ENCODE results near the gene GTF3A.

Gene GTF3A

DNA sequence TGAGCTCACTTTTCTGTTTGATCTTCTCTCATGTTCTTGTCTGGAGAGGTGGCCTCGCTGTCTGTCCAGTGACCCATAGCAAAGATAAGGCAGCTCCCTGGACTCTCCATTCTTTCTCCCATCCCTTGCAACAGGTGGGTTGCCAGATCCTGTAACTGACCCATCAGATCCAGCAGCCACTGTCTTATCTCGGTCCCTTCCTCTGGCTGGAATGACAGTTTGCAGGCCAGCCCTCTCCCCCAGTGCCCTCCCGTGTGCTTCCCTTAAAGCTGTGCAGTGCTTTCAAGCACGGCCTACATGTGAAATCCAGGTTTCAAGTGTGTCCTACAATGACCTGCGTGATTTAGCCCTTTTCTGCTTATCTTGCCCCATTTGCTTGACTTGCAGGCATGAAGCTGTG, 3.7 kb downstream of the GTF3A start:
- Histone ChIP-seq H3K27ac (ENCODE audit: low read depth, low read length) (no peak overlapping the region), H3K36me3 (ENCODE audit: insufficient read depth, low read length) (peaks cover 48% of the 10 kb centered on the region)

GRCh38 chr13:27432180-27432579, 7.8 kb downstream of the GTF3A start:
- Histone ChIP-seq H3K4me1 (ENCODE audit: insufficient read depth, low read length) (peaks cover 4% of the 10 kb centered on the region), H3K27me3 (ENCODE audit: control insufficient read depth in 1 of 2, insufficient read depth in 2 of 2, low read length in 2 of 2) (no peaks in the 10 kb centered on the region), H3K27ac (ENCODE audit: low read depth, low read length) (no peak overlapping the region), H3K9me3 (ENCODE audit: low read length) (no peaks in the 10 kb centered on the region), H3K4me3 (ENCODE audit: low read depth in 1 of 2, low read length in 2 of 2) (no peak overlapping the region), H3K36me3 (ENCODE audit: insufficient read depth, low read length) (peaks cover 74% of the 10 kb centered on the region), H3K9ac (ENCODE audit: low read length) (no peak overlapping the region)

More for the DNA sequence above, 3.7 kb downstream of the GTF3A start:
- peaks cover 36% of the 10 kb centered on the region for H3K4me1 ChIP-seq (ENCODE audit: insufficient read depth, low read length)
- no peaks in the 10 kb centered on the region for H3K27me3 ChIP-seq (ENCODE audit: control insufficient read depth in 1 of 2, insufficient read depth in 2 of 2, low read length in 2 of 2)
- no peaks in the 10 kb centered on the region for H3K9me3 ChIP-seq (ENCODE audit: low read length)
- no peak overlapping the region for H3K4me3 ChIP-seq (ENCODE audit: low read depth in 1 of 2, low read length in 2 of 2)
- H3K9ac ChIP-seq (ENCODE audit: low read length): no peak overlapping the region

GRCh38 chr13:27432611-27433210, 8.3 kb downstream of the GTF3A start:
- peaks cover 74% of the 10 kb centered on the region for H3K36me3 ChIP-seq (ENCODE audit: insufficient read depth, low read length)
- no peaks in the 10 kb centered on the region for H3K9me3 ChIP-seq (ENCODE audit: low read length)
- no peak overlapping the region for H3K9ac ChIP-seq (ENCODE audit: low read length)
- no peak overlapping the region for H3K27ac ChIP-seq (ENCODE audit: low read depth, low read length)
- H3K4me3 ChIP-seq (ENCODE audit: low read depth in 1 of 2, low read length in 2 of 2): no peak overlapping the region
- H3K27me3 ChIP-seq (ENCODE audit: control insufficient read depth in 1 of 2, insufficient read depth in 2 of 2, low read length in 2 of 2): no peaks in the 10 kb centered on the region
- no peaks in the 10 kb centered on the region for H3K4me1 ChIP-seq (ENCODE audit: insufficient read depth, low read length)

DNA sequence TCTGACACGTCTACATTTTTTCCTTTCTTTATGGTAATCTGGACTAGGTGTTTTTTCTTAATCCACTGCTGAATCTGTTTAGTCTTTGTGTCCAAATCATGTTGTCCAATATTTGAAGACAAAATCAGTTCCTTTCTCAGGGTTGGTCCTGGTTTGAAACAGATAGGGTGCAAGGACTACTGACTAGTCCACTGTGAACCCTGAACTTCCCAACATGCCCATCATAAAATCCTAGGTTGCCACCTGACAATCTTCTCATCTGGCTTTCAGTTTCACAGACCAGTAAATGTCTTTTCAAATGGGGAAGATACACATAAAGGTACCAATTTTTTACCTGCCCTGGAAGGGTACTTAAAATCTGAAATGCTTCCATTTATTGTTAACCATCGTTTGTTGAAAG, 12.7 kb downstream of the GTF3A start:
- Histone ChIP-seq H3K9me3 (ENCODE audit: low read length) (no peaks in the 10 kb centered on the region), H3K27me3 (ENCODE audit: control insufficient read depth in 1 of 2, insufficient read depth in 2 of 2, low read length in 2 of 2) (no peaks in the 10 kb centered on the region), H3K4me3 (ENCODE audit: low read depth in 1 of 2, low read length in 2 of 2) (no peak overlapping the region), H3K4me1 (ENCODE audit: insufficient read depth, low read length) (no peaks in the 10 kb centered on the region), H3K9ac (ENCODE audit: low read length) (no peak overlapping the region), H3K27ac (ENCODE audit: low read depth, low read length) (no peak overlapping the region), H3K36me3 (ENCODE audit: insufficient read depth, low read length) (peaks cover 50% of the 10 kb centered on the region)

GRCh38 chr13:27440408-27440807, 16.0 kb downstream of the GTF3A start:
- Histone ChIP-seq H3K27me3 (ENCODE audit: control insufficient read depth in 1 of 2, insufficient read depth in 2 of 2, low read length in 2 of 2) (no peaks in the 10 kb centered on the region), H3K27ac (ENCODE audit: low read depth, low read length) (no peak overlapping the region), H3K4me1 (ENCODE audit: insufficient read depth, low read length) (no peaks in the 10 kb centered on the region), H3K9ac (ENCODE audit: low read length) (no peak overlapping the region), H3K4me3 (ENCODE audit: low read depth in 1 of 2, low read length in 2 of 2) (no peak overlapping the region), H3K9me3 (ENCODE audit: low read length) (no peaks in the 10 kb centered on the region), H3K36me3 (ENCODE audit: insufficient read depth, low read length) (peaks cover 37% of the 10 kb centered on the region)

- Histone ChIP-seq H3K4me3 (ENCODE audit: low read depth in 1 of 2, low read length in 2 of 2) (no peak overlapping the region), H3K36me3 (ENCODE audit: insufficient read depth, low read length) (peaks cover 27% of the 10 kb centered on the region), H3K9ac (ENCODE audit: low read length) (no peak overlapping the region), H3K4me1 (ENCODE audit: insufficient read depth, low read length) (peaks cover 2% of the 10 kb centered on the region), H3K27ac (ENCODE audit: low read depth, low read length) (no peak overlapping the region), H3K9me3 (ENCODE audit: low read length) (no peaks in the 10 kb centered on the region), H3K27me3 (ENCODE audit: control insufficient read depth in 1 of 2, insufficient read depth in 2 of 2, low read length in 2 of 2) (no peaks in the 10 kb centered on the region)
Observed at GRCh38 chr13:27442071-27442647, 17.7 kb downstream of the GTF3A start.

DNA sequence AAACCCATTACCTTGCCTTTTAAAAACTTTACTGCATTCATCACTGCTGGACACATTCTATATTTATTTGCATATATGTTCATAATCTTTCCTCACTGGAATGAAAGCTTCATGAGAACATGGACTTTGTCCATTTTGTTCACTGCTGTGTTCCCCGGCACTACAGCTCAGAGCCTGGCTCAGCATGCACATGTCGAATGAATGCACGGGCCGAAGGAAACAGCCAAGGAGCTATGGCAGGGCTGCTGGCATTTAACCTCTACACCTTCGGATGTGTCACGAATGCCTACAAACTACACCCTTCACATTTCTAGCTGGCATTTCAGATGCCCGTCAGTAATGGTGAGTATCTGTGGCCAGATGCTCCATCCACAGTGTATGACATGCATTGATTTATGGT, 18.4 kb downstream of the GTF3A start:
- H3K27ac ChIP-seq (ENCODE audit: low read depth, low read length): no peak overlapping the region
- H3K36me3 ChIP-seq (ENCODE audit: insufficient read depth, low read length): peaks cover 27% of the 10 kb centered on the region

GRCh38 chr13:27446986-27447583, 22.7 kb downstream of the GTF3A start:
- H3K36me3 ChIP-seq (ENCODE audit: insufficient read depth, low read length): peaks cover 13% of the 10 kb centered on the region
- no peaks in the 10 kb centered on the region for H3K9me3 ChIP-seq (ENCODE audit: low read length)
- H3K27ac ChIP-seq (ENCODE audit: low read depth, low read length): no peak overlapping the region
- H3K4me3 ChIP-seq (ENCODE audit: low read depth in 1 of 2, low read length in 2 of 2): no peak overlapping the region
- H3K27me3 ChIP-seq (ENCODE audit: control insufficient read depth in 1 of 2, insufficient read depth in 2 of 2, low read length in 2 of 2): no peaks in the 10 kb centered on the region
- H3K4me1 ChIP-seq (ENCODE audit: insufficient read depth, low read length): peaks cover 25% of the 10 kb centered on the region
- no peak overlapping the region for H3K9ac ChIP-seq (ENCODE audit: low read length)

More for the DNA sequence above, 18.4 kb downstream of the GTF3A start:
- peaks cover 5% of the 10 kb centered on the region for H3K4me1 ChIP-seq (ENCODE audit: insufficient read depth, low read length)
- H3K4me3 ChIP-seq (ENCODE audit: low read depth in 1 of 2, low read length in 2 of 2): no peak overlapping the region
- H3K9me3 ChIP-seq (ENCODE audit: low read length): no peaks in the 10 kb centered on the region
- no peaks in the 10 kb centered on the region for H3K27me3 ChIP-seq (ENCODE audit: control insufficient read depth in 1 of 2, insufficient read depth in 2 of 2, low read length in 2 of 2)
- no peak overlapping the region for H3K9ac ChIP-seq (ENCODE audit: low read length)

- Histone ChIP-seq H3K4me3 (ENCODE audit: low read depth in 1 of 2, low read length in 2 of 2) (no peak overlapping the region), H3K27me3 (ENCODE audit: control insufficient read depth in 1 of 2, insufficient read depth in 2 of 2, low read length in 2 of 2) (no peaks in the 10 kb centered on the region), H3K36me3 (ENCODE audit: insufficient read depth, low read length) (peaks cover 6% of the 10 kb centered on the region), H3K9me3 (ENCODE audit: low read length) (no peaks in the 10 kb centered on the region), H3K27ac (ENCODE audit: low read depth, low read length) (no peak overlapping the region), H3K9ac (ENCODE audit: low read length) (no peak overlapping the region), H3K4me1 (ENCODE audit: insufficient read depth, low read length) (peaks cover 25% of the 10 kb centered on the region)
Observed at GRCh38 chr13:27448308-27448707, 23.9 kb downstream of the GTF3A start.

DNA sequence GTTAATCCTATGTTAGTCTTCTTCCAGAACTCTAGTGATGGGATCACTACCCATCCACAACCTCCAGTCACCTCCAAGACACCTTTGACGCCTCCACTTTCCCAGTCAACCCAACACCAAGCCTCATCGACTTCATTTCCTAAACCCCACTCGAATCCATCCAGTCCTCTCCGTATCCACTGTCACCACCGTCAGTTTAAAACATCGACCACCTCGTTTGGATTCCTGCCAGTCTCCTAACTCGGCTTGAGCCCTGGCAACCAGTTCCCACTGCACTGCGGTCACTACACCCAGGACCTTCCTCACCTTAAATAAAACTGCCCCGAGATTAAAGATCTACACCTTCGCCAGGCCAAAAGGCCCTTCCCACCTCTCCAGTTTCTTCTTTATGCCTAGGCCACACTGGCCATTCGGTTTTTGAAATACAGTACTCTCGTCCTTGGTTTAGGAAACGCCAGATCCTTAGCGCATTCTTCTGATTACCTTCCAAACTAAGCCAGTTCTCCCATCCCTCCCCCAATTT, 24.7 kb downstream of the GTF3A start:
- Histone ChIP-seq H3K27ac (ENCODE audit: low read depth, low read length) (peak overlapping the region; percentile 81), H3K9me3 (ENCODE audit: low read length) (no peaks in the 10 kb centered on the region), H3K36me3 (ENCODE audit: insufficient read depth, low read length) (peaks cover 6% of the 10 kb centered on the region), H3K27me3 (ENCODE audit: control insufficient read depth in 1 of 2, insufficient read depth in 2 of 2, low read length in 2 of 2) (no peaks in the 10 kb centered on the region), H3K4me3 (ENCODE audit: low read depth in 1 of 2, low read length in 2 of 2) (peak overlapping the region; percentile 73 to 94), H3K9ac (ENCODE audit: low read length) (peak overlapping the region; percentile 94), H3K4me1 (ENCODE audit: insufficient read depth, low read length) (peaks cover 31% of the 10 kb centered on the region)

- peak within 1 kb of the TSS; percentile 94 for H3K9ac ChIP-seq (ENCODE audit: low read length)
- no peaks in the 10 kb centered on the region for H3K27me3 ChIP-seq (ENCODE audit: control insufficient read depth in 1 of 2, insufficient read depth in 2 of 2, low read length in 2 of 2)
- no peaks in the 10 kb centered on the region for H3K36me3 ChIP-seq (ENCODE audit: insufficient read depth, low read length)
- peak within 1 kb of the TSS; percentile 73 to 94 for H3K4me3 ChIP-seq (ENCODE audit: low read depth in 1 of 2, low read length in 2 of 2)
- H3K27ac ChIP-seq (ENCODE audit: low read depth, low read length): peak within 1 kb of the TSS; percentile 81
- H3K9me3 ChIP-seq (ENCODE audit: low read length): no peaks in the 10 kb centered on the region
- peaks cover 37% of the 10 kb centered on the region for H3K4me1 ChIP-seq (ENCODE audit: insufficient read depth, low read length)
Observed at GRCh38 chr13:27449936-27450828, 25.8 kb downstream of the GTF3A start, which contains the start of gene MTIF3. Gene MTIF3, minus strand, starts transcription at chr13:27450564. Its CDS starts 10,116 bp downstream, at chr13:27440448.

Data from muscle layer of colon (tissue), 2 donors.